Measurements from ENCODE around the gene TMEM33.

Gene TMEM33

GRCh38 chr4:41981456-41981855 lies 46.2 kb downstream of the TMEM33 start, which contains the start of gene DCAF4L1:
Gene DCAF4L1 (plus strand): TSS chr4:41981756. CDS start chr4:41981793, 37 bp downstream.
- H3K27me3 ChIP-seq (ENCODE audit: insufficient read depth, low read length): no peaks in the 10 kb centered on the region
- no peak within 1 kb of the TSS for H3K4me3 ChIP-seq (ENCODE audit: low read length)
- H3K9ac ChIP-seq (ENCODE audit: low read depth, low read length): no peak within 1 kb of the TSS
- H3K36me3 ChIP-seq (ENCODE audit: insufficient read depth, low read depth, low read length): no peaks in the 10 kb centered on the region
- peaks cover 28% of the 10 kb centered on the region; the same call in 1 of the 2 replicates for H3K4me1 ChIP-seq (ENCODE audit: insufficient read depth, low read length)
- no peak within 1 kb of the TSS for H3K27ac ChIP-seq (ENCODE audit: low read length)
- no peaks in the 10 kb centered on the region for H3K9me3 ChIP-seq (ENCODE audit: insufficient read depth, low read depth, low read length)

- H3K4me3 ChIP-seq (ENCODE audit: low read length): no peak overlapping the region
- H3K27me3 ChIP-seq (ENCODE audit: insufficient read depth, low read length): no peaks in the 10 kb centered on the region
- H3K4me1 ChIP-seq (ENCODE audit: insufficient read depth, low read length): peaks cover 22% of the 10 kb centered on the region; the same call in 1 of the 2 replicates
- no peaks in the 10 kb centered on the region for H3K9me3 ChIP-seq (ENCODE audit: insufficient read depth, low read depth, low read length)
- no peak overlapping the region for H3K9ac ChIP-seq (ENCODE audit: low read depth, low read length)
- no peaks in the 10 kb centered on the region for H3K36me3 ChIP-seq (ENCODE audit: insufficient read depth, low read depth, low read length)
- H3K27ac ChIP-seq (ENCODE audit: low read length): no peak overlapping the region
Measured at GRCh38 chr4:41982716-41983115, 47.5 kb downstream of the TMEM33 start.

GRCh38 chr4:41985151-41985550 lies 49.9 kb downstream of the TMEM33 start:
- H3K27me3 ChIP-seq (ENCODE audit: insufficient read depth, low read length): no peaks in the 10 kb centered on the region
- H3K9ac ChIP-seq (ENCODE audit: low read depth, low read length): no peak overlapping the region
- H3K36me3 ChIP-seq (ENCODE audit: insufficient read depth, low read depth, low read length): no peaks in the 10 kb centered on the region
- H3K4me3 ChIP-seq (ENCODE audit: low read length): peak overlapping the region; percentile 54
- H3K9me3 ChIP-seq (ENCODE audit: insufficient read depth, low read depth, low read length): no peaks in the 10 kb centered on the region
- H3K4me1 ChIP-seq (ENCODE audit: insufficient read depth, low read length): peaks cover 23% of the 10 kb centered on the region; the same call in 1 of the 2 replicates
- peak overlapping the region; percentile 18 for H3K27ac ChIP-seq (ENCODE audit: low read length)

GRCh38 chr4:41989994-41990364 lies 54.8 kb downstream of the TMEM33 start:
- H3K27ac ChIP-seq (ENCODE audit: low read length): no peak overlapping the region
- peak overlapping the region; percentile 91 for H3K4me3 ChIP-seq (ENCODE audit: low read length)

GRCh38 chr4:41990365-41991111 lies 55.3 kb downstream of the TMEM33 start, which contains the start of gene SLC30A9:
Gene SLC30A9 (plus strand): TSS chr4:41990530. CDS start chr4:41990652, 122 bp downstream.
- peak within 1 kb of the TSS; percentile 94 for H3K9ac ChIP-seq (ENCODE audit: low read depth, low read length)
- peak within 1 kb of the TSS; percentile 30 for H3K27ac ChIP-seq (ENCODE audit: low read length)
- peaks cover 16% of the 10 kb centered on the region for H3K4me1 ChIP-seq (ENCODE audit: insufficient read depth, low read length)
- no peaks in the 10 kb centered on the region for H3K36me3 ChIP-seq (ENCODE audit: insufficient read depth, low read depth, low read length)
- no peaks in the 10 kb centered on the region for H3K9me3 ChIP-seq (ENCODE audit: insufficient read depth, low read depth, low read length)
- peak within 1 kb of the TSS; percentile 91 for H3K4me3 ChIP-seq (ENCODE audit: low read length)
- no peaks in the 10 kb centered on the region for H3K27me3 ChIP-seq (ENCODE audit: insufficient read depth, low read length)

More at GRCh38 chr4:41989994-41990364, 54.8 kb downstream of the TMEM33 start:
- no peaks in the 10 kb centered on the region for H3K9me3 ChIP-seq (ENCODE audit: insufficient read depth, low read depth, low read length)
- H3K9ac ChIP-seq (ENCODE audit: low read depth, low read length): peak overlapping the region; percentile 94; the same call in 1 of the 2 replicates
- no peaks in the 10 kb centered on the region for H3K36me3 ChIP-seq (ENCODE audit: insufficient read depth, low read depth, low read length)
- peaks cover 19% of the 10 kb centered on the region for H3K4me1 ChIP-seq (ENCODE audit: insufficient read depth, low read length)
- no peaks in the 10 kb centered on the region for H3K27me3 ChIP-seq (ENCODE audit: insufficient read depth, low read length)

- no peaks in the 10 kb centered on the region for H3K36me3 ChIP-seq (ENCODE audit: insufficient read depth, low read depth, low read length)
- no peaks in the 10 kb centered on the region for H3K27me3 ChIP-seq (ENCODE audit: insufficient read depth, low read length)
- peak overlapping the region; percentile 91; the same call in 1 of the 2 replicates for H3K4me3 ChIP-seq (ENCODE audit: low read length)
- no peak overlapping the region for H3K27ac ChIP-seq (ENCODE audit: low read length)
- peaks cover 11% of the 10 kb centered on the region for H3K4me1 ChIP-seq (ENCODE audit: insufficient read depth, low read length)
- H3K9me3 ChIP-seq (ENCODE audit: insufficient read depth, low read depth, low read length): no peaks in the 10 kb centered on the region
- H3K9ac ChIP-seq (ENCODE audit: low read depth, low read length): no peak overlapping the region
Measured at GRCh38 chr4:41991916-41992767, 56.9 kb downstream of the TMEM33 start.

DNA sequence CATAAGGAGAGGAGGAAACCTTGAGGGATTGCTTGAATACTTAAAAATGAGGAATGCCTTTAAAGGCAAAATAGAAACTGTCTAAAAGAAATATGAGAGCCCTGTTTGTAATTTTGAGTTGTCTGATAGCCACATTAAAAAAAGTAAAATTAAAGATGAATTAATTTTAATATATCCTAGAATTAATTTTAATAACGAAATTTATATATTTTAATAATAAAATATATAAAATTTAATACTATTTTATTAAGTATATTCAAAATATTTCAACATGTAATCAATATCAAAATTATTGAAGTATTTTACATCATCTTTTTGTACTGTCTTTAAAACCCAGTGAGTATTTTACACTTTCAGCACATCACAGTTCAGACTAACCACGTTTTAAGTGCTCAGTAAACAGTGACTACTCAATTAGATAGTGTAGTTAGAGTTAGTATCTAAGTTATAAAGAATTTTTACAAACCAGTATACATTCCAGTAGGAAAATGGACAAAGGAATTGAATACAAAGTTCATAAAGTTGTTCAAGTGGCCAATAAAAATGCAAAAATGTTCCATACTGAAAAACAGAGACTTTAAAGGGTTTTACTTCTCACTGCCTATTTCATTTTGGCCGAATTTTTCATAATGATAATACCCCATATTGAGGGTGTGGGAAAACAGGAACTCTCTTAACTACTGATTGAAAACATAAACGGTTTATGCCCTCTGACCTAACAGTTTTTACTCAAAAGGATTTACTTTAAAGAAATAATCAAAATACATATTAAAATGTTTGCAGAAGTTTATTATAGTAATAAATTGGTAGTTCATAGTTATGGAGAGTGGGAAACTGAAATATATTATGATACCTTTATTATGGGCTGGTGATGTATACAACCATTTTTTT lies 58.0 kb downstream of the TMEM33 start:
- no peaks in the 10 kb centered on the region for H3K27me3 ChIP-seq (ENCODE audit: insufficient read depth, low read length)
- no peak overlapping the region for H3K4me3 ChIP-seq (ENCODE audit: low read length)
- no peaks in the 10 kb centered on the region for H3K36me3 ChIP-seq (ENCODE audit: insufficient read depth, low read depth, low read length)
- no peak overlapping the region for H3K9ac ChIP-seq (ENCODE audit: low read depth, low read length)
- no peaks in the 10 kb centered on the region for H3K9me3 ChIP-seq (ENCODE audit: insufficient read depth, low read depth, low read length)
- no peak overlapping the region for H3K27ac ChIP-seq (ENCODE audit: low read length)
- peaks cover 11% of the 10 kb centered on the region for H3K4me1 ChIP-seq (ENCODE audit: insufficient read depth, low read length)

- no peaks in the 10 kb centered on the region for H3K9me3 ChIP-seq (ENCODE audit: insufficient read depth, low read depth, low read length)
- H3K4me1 ChIP-seq (ENCODE audit: insufficient read depth, low read length): peaks cover 7% of the 10 kb centered on the region
- no peak overlapping the region for H3K4me3 ChIP-seq (ENCODE audit: low read length)
- H3K36me3 ChIP-seq (ENCODE audit: insufficient read depth, low read depth, low read length): peaks cover 4% of the 10 kb centered on the region; the same call in 1 of the 2 replicates
- no peak overlapping the region for H3K9ac ChIP-seq (ENCODE audit: low read depth, low read length)
- H3K27me3 ChIP-seq (ENCODE audit: insufficient read depth, low read length): no peaks in the 10 kb centered on the region
- no peak overlapping the region for H3K27ac ChIP-seq (ENCODE audit: low read length)
Measured at GRCh38 chr4:41994461-41994985, 59.3 kb downstream of the TMEM33 start.

GRCh38 chr4:41998019-41998418 lies 62.8 kb downstream of the TMEM33 start:
- no peak overlapping the region for H3K27ac ChIP-seq (ENCODE audit: low read length)
- no peak overlapping the region for H3K4me3 ChIP-seq (ENCODE audit: low read length)
- no peak overlapping the region for H3K9ac ChIP-seq (ENCODE audit: low read depth, low read length)
- H3K9me3 ChIP-seq (ENCODE audit: insufficient read depth, low read depth, low read length): no peaks in the 10 kb centered on the region
- no peaks in the 10 kb centered on the region for H3K27me3 ChIP-seq (ENCODE audit: insufficient read depth, low read length)
- peaks cover 14% of the 10 kb centered on the region; the same call in 1 of the 2 replicates for H3K36me3 ChIP-seq (ENCODE audit: insufficient read depth, low read depth, low read length)
- no peaks in the 10 kb centered on the region for H3K4me1 ChIP-seq (ENCODE audit: insufficient read depth, low read length)

DNA sequence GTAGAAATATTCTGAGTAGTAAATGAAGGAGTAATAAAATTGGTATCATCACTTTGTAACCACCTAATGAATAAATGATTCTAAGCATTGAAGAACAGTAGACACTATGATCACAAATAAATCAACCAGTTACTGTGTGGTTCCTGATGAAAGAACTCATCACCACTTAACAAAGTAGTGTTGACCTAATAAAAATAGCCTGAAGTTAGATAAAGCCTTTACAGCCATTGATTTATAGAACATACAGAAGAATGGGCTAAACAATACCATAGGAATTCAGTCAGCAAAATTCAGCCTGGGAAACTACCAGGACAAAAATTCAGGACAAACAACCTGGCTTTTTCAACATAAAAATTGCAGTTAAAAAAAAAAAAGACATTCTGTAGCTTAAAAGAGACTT lies 64.1 kb downstream of the TMEM33 start:
- Histone ChIP-seq H3K27me3 (ENCODE audit: insufficient read depth, low read length) (no peaks in the 10 kb centered on the region), H3K36me3 (ENCODE audit: insufficient read depth, low read depth, low read length) (peaks cover 27% of the 10 kb centered on the region), H3K4me3 (ENCODE audit: low read length) (no peak overlapping the region), H3K9me3 (ENCODE audit: insufficient read depth, low read depth, low read length) (no peaks in the 10 kb centered on the region), H3K27ac (ENCODE audit: low read length) (no peak overlapping the region), H3K9ac (ENCODE audit: low read depth, low read length) (no peak overlapping the region), H3K4me1 (ENCODE audit: insufficient read depth, low read length) (no peaks in the 10 kb centered on the region)

Measured in iPS-20b (cell line).